Measurements from ENCODE around the gene PLXNA1. TPM values are rescaled to one million over a fixed set of nuclear protein-coding genes. Genes with fewer than 3 reads are reported as not detected.

PLXNA1 gene
- total RNA-seq (2022; extraction: Qiagen RNA extraction; ENCODE audit: low read depth): 17.7 to 27.0 TPM (median 22.9 TPM) in 5 replicates

GRCh38 chr3:126982471-126983175, at the start of gene PLXNA1:
Gene PLXNA1 (plus strand): TSS chr3:126983115. CDS start chr3:126988594, 5,479 bp downstream.

Other genes starting within 250 kb of the PLXNA1 start
- gene PRR23E, start 210.0 kb downstream of the PLXNA1 start, total RNA-seq (2022; extraction: Qiagen RNA extraction; ENCODE audit: low read depth): not detected in 5 replicates

Data from A549 treated with DMSO at 1 μM for 4 hours (cell line).